IMR-90 (cell line): ENCODE data around the gene BMAL2. TPM values are rescaled to one million over a fixed set of nuclear protein-coding genes. Genes with fewer than 3 reads are reported as not detected.

Source experiments
- ATAC-seq: fragments of 200-7000 bp; cut with Tn5 transposase; 2 replicates; pipeline ENCODE4 v1.9.1; 2020; ENCODE audit warnings: low read depth, mild to moderate bottlenecking, moderate library complexity
- BruUV-seq: library from RNA; stranded (reverse); fragments of 400-500 nt; replicated peaks from 2 replicates; lab custom pipeline; 2021; lab: Mats Ljungman, UMichigan
- CTCF ChIA-PET: fragments of 300-600 bp; formaldehyde crosslinking; extraction: SDS; loops from one replicate; lab custom pipeline; 2021; ENCODE audit warnings: antibody characterized with exemption; lab: Yijun Ruan, JAX
- POLR2A ChIA-PET: fragments of 300-600 bp; sonication (Branson Sonifier 250); formaldehyde crosslinking; loops from one replicate; lab custom pipeline; 2022; ENCODE audit warnings: antibody characterized with exemption; ENCODE audit not compliant: unreplicated experiment; lab: Charles Lee
- DNase-seq: peaks from one replicate; pipeline ENCODE4 v3.0.0; 2013
- H2AFZ ChIP-seq: replicated peaks from 2 replicates; pipeline ENCODE3; 2013; ENCODE audit warnings: low read length, mild to moderate bottlenecking; ENCODE audit not compliant: poor library complexity
- H2AK5ac ChIP-seq: 2 replicates; pipeline ENCODE4 v1.6.1; 2013; ENCODE audit warnings: low read depth, low read length, inconsistent platforms
- H2AK9ac ChIP-seq: replicated peaks from 2 replicates; pipeline ENCODE3; 2013; ENCODE audit warnings: mild to moderate bottlenecking, low read depth, low read length, moderate library complexity; ENCODE audit not compliant: poor library complexity
- H2BK120ac ChIP-seq: 2 replicates; pipeline ENCODE4 v1.6.1; 2013; ENCODE audit warnings: low read depth, low read length, inconsistent platforms
- H2BK15ac ChIP-seq: 3 replicates; pipeline ENCODE4 v1.6.1; 2013; ENCODE audit warnings: low read depth, low read length, inconsistent platforms
- H2BK20ac ChIP-seq: 2 replicates; pipeline ENCODE4 v1.6.1; 2013; ENCODE audit warnings: low read depth, mild to moderate bottlenecking, inconsistent platforms, low read length, moderate library complexity
- H2BK5ac ChIP-seq: 2 replicates; pipeline ENCODE4 v1.6.1; 2013; ENCODE audit warnings: mild to moderate bottlenecking, low read depth, low read length, inconsistent platforms; ENCODE audit not compliant: poor library complexity, severe bottlenecking
- H3K14ac ChIP-seq: replicated peaks from 2 replicates; pipeline ENCODE4 v1.6.1; 2013; ENCODE audit warnings: low read depth, low read length, inconsistent platforms
- H3K18ac ChIP-seq: 2 replicates; pipeline ENCODE4 v1.6.1; 2013; ENCODE audit warnings: low read depth, low read length, control low read depth
- H3K23ac ChIP-seq: 2 replicates; pipeline ENCODE4 v1.6.1; 2013; ENCODE audit warnings: low read depth, low read length, inconsistent platforms
- H3K27ac ChIP-seq: 2 replicates; pipeline ENCODE4 v1.5.1; 2013; ENCODE audit warnings: mild to moderate bottlenecking, control low read depth, low read length; ENCODE audit not compliant: insufficient read depth
- H3K27me3 ChIP-seq: 2 replicates; pipeline ENCODE4 v1.6.1; 2013; ENCODE audit warnings: low read length; ENCODE audit not compliant: control insufficient read depth, insufficient read depth
- H3K36me3 ChIP-seq: 2 replicates; pipeline ENCODE4 v1.6.1; 2013; ENCODE audit warnings: low read length, mixed read lengths; ENCODE audit not compliant: control insufficient read depth, insufficient read depth
- H3K4ac ChIP-seq: 2 replicates; pipeline ENCODE4 v1.6.1; 2013; ENCODE audit warnings: low read depth, low read length, inconsistent platforms
- H3K4me1 ChIP-seq: 2 replicates; pipeline ENCODE4 v1.6.1; 2013; ENCODE audit warnings: low read length, mixed read lengths; ENCODE audit not compliant: control insufficient read depth, insufficient read depth
- H3K4me2 ChIP-seq: 2 replicates; pipeline ENCODE4 v1.6.1; 2013; ENCODE audit warnings: low read depth, mild to moderate bottlenecking, control low read depth, low read length, moderate library complexity
- H3K4me3 ChIP-seq: 2 replicates; pipeline ENCODE4 v1.5.1; 2013; ENCODE audit warnings: low read depth, mild to moderate bottlenecking, control low read depth, low read length, moderate library complexity; ENCODE audit not compliant: insufficient read depth
- H3K56ac ChIP-seq: 2 replicates; pipeline ENCODE4 v1.6.1; 2013; ENCODE audit warnings: low read length, inconsistent platforms; ENCODE audit not compliant: insufficient read depth; ENCODE audit errors: extremely low read depth
- H3K79me1 ChIP-seq, 2 experiments: 2 replicates each; pipeline ENCODE4 v1.6.1; 2013; ENCODE audit warnings: low read length in 2 of 2, inconsistent platforms in 1 of 2, low read depth in 1 of 2
- H3K9ac ChIP-seq: 2 replicates; pipeline ENCODE4 v1.6.1; 2013; ENCODE audit warnings: low read depth, low read length, control low read depth
- H3K9me1 ChIP-seq: 2 replicates; pipeline ENCODE4 v1.6.1; 2013; ENCODE audit warnings: low read length, inconsistent platforms; ENCODE audit not compliant: insufficient read depth
- H3K9me3 ChIP-seq: 2 replicates; pipeline ENCODE4 v1.6.1; 2013; ENCODE audit warnings: low read length; ENCODE audit not compliant: control insufficient read depth, insufficient read depth
- H4K20me1 ChIP-seq: 2 replicates; pipeline ENCODE4 v1.6.1; 2013; ENCODE audit warnings: low read length, inconsistent platforms; ENCODE audit not compliant: insufficient read depth
- H4K5ac ChIP-seq: 2 replicates; pipeline ENCODE4 v1.6.1; 2013; ENCODE audit warnings: mild to moderate bottlenecking, low read depth, low read length, control low read depth
- H4K8ac ChIP-seq, 2 experiments: 2 replicates each; pipeline ENCODE4 v1.6.1; 2013; ENCODE audit warnings: low read depth in 2 of 2, low read length in 2 of 2, control low read depth in 1 of 2, inconsistent platforms in 1 of 2
- H4K91ac ChIP-seq: 2 replicates; pipeline ENCODE4 v1.6.1; 2013; ENCODE audit warnings: low read depth, low read length, inconsistent platforms; ENCODE audit not compliant: insufficient read depth
- CEBPB ChIP-seq: IDR thresholded peaks from 2 replicates; pipeline ENCODE4 v1.6.1; 2012; ENCODE audit warnings: low read depth, low read length, improper control_type of control experiment
- FOS ChIP-seq: fragments of 150-350 bp; IDR thresholded peaks from 2 replicates; pipeline ENCODE4 v1.6.1; 2016; ENCODE audit warnings: low read depth, low read length
- RAD21 ChIP-seq: IDR thresholded peaks from 2 replicates; pipeline ENCODE4 v1.6.1; 2012; ENCODE audit warnings: low read length, improper control_type of control experiment
- WGBS, 2 experiments: methylation state at CpG; one replicate each; pipeline versions ENCODE4 v1.1.5 to v1.1.7; 2013; ENCODE audit warnings: missing lambda C conversion rate in 2 of 2; ENCODE audit not compliant: insufficient read length in 1 of 2; ENCODE audit errors: extremely low coverage in 2 of 2; 5-methylcytosine and 5-hydroxymethylcytosine counted together
- dilution Hi-C: fragments of 300-500 bp; cut with HindIII; formaldehyde crosslinking; loops from one replicate; pipeline ENCODE4 v1.14.3; 2018; ENCODE audit warnings: low sequenced_read_pairs; ENCODE audit not compliant: unreplicated experiment
- in situ Hi-C: fragments of 300-500 bp; cut with MboI; formaldehyde crosslinking; loops from 3 replicates; pipeline ENCODE4 v1.14.3; 2019; ENCODE audit warnings: low sequenced_read_pairs, inconsistent platforms, mixed read lengths
- intact Hi-C: fragments of 100-400 bp; cut with micrococcal nuclease; formaldehyde crosslinking; loops from 2 replicates; pipeline ENCODE4 v1.10.0; 2022
- polyA plus RNA-seq, 3 experiments: library from polyadenylated mRNA; depleted of rRNA; stranded (reverse); fragments of >200 nt; gene quantifications; 2 replicates each; pipeline ENCODE4 v1.2.3, GENCODE V29; 2012; ENCODE audit warnings: low replicate concordance in 1 of 3
- total RNA-seq: library from RNA; depleted of rRNA; stranded (reverse); fragments of >200 nt; gene quantifications from 2 replicates; pipeline ENCODE4 v1.2.3, GENCODE V29; 2012

The BMAL2 gene
- total and polyA plus RNA-seq, 2 of the 4 experiments (the other 2 are of a cell fraction): 11.0 to 57.0 TPM

GRCh38 chr12:27355979-27356378 lies 23.3 kb downstream of the BMAL2 start:
- dilution Hi-C loops (no loop called here), in situ Hi-C loops (no loop called here), intact Hi-C loops (no loop called here)
- Histone ChIP-seq H3K27me3 (no peaks in the 10 kb centered on the region), H3K9me3 (no peaks in the 10 kb centered on the region), H4K20me1 (no peaks in the 10 kb centered on the region), H4K5ac (peak overlapping the region; percentile 98), H3K23ac (0 out of 2 replicates have a peak overlapping the region, but pooled peaks have one; percentile 6), H3K36me3 (no peaks in the 10 kb centered on the region), H2BK20ac (peak overlapping the region; percentile 68; the same call in 1 of the 2 replicates), H3K18ac (peak overlapping the region; percentile 97), H3K14ac (peak overlapping the region; percentile 45; the same call in 1 of the 2 replicates), H3K4me3 (no peak overlapping the region), H3K27ac (peak overlapping the region; percentile 72; the same call in 1 of the 2 replicates), H3K79me1 (peaks cover 35 to 63% of the 10 kb centered on the region in 2 experiments), H2AK5ac (peak overlapping the region; percentile 33; the same call in 1 of the 2 replicates), H2AK9ac (no peak overlapping the region), H4K91ac (peak overlapping the region; percentile 4), H3K4ac (peak overlapping the region; percentile 74), H2BK5ac (peak overlapping the region; percentile 79), H2BK15ac (0 out of 3 replicates have a peak overlapping the region, but pooled peaks have one; percentile 23), H2BK120ac (peak overlapping the region; percentile 48), H3K9me1 (peaks cover 9% of the 10 kb centered on the region), H3K4me1 (peaks cover 15% of the 10 kb centered on the region), H3K9ac (no peak overlapping the region), H2AFZ (no peak overlapping the region), H4K8ac (peak overlapping the region in 1 of 2 experiments; percentile 45; a peak in 2 of 4 replicates), H3K56ac (no peak overlapping the region), H3K4me2 (peak overlapping the region; percentile 87)
- ATAC-seq: peak; percentile 90
- TF ChIP-seq CEBPB: peak; percentile 45; the same call in 1 of the 2 replicates
- TF ChIP-seq FOS: peak; percentile 19; the same call in 1 of the 2 replicates
- TF ChIP-seq RAD21: no peak
- BruUV-seq: no TSS peak
- POLR2A ChIA-PET: no interaction called here
- CTCF ChIA-PET: no interaction called here
- no CpG with 5 or more reads among the region's 1 CpG for WGBS, 2 experiments
- DNase-seq: peak; percentile 62
